Lung (tissue), 12 donors: ENCODE measurements around the gene SAMM50. TPM values are rescaled to one million over a fixed set of nuclear protein-coding genes. Genes with fewer than 3 reads are reported as not detected.

Experiments
- ATAC-seq: fragments of 200-7000 bp; cut with Tn5 transposase; one replicate; pipeline ENCODE4 v1.9.1; 2020; ENCODE audit warnings: moderate number of reproducible peaks; ENCODE audit not compliant: insufficient read depth, low FRiP score
- DNase-seq, 3 donors: peaks; one replicate each; pipeline ENCODE4 v3.0.0-alpha.2; 2013 to 2017
- H3K27ac ChIP-seq, 2 donors: one replicate each; pipeline ENCODE4 v1.5.1; 2013; ENCODE audit warnings: mild to moderate bottlenecking in 2 of 2, moderate library complexity in 2 of 2, control low read depth in 1 of 2, inconsistent platforms in 1 of 2, low read depth in 1 of 2, low read length in 1 of 2
- H3K27me3 ChIP-seq, 3 donors: one replicate each; pipeline ENCODE4 v1.5.1; 2013; ENCODE audit warnings: low read length in 2 of 3; ENCODE audit not compliant: control insufficient read depth in 3 of 3, insufficient read depth in 3 of 3
- H3K36me3 ChIP-seq, 4 donors: one replicate each; pipeline ENCODE4 v1.5.1; 2013; ENCODE audit warnings: low read length in 4 of 4, mild to moderate bottlenecking in 1 of 4, moderate library complexity in 1 of 4; ENCODE audit not compliant: control insufficient read depth in 4 of 4, insufficient read depth in 4 of 4
- H3K4me1 ChIP-seq, 5 donors: one replicate each; pipeline ENCODE4 v1.5.1; 2013; ENCODE audit warnings: low read length in 5 of 5, mild to moderate bottlenecking in 2 of 5, moderate library complexity in 1 of 5; ENCODE audit not compliant: control insufficient read depth in 5 of 5, insufficient read depth in 5 of 5
- H3K4me3 ChIP-seq: one replicate; pipeline ENCODE4 v1.5.1; 2013; ENCODE audit warnings: mild to moderate bottlenecking, control low read depth, moderate library complexity
- H3K9ac ChIP-seq, 2 donors: one replicate each; pipeline ENCODE4 v1.5.1; 2013; ENCODE audit warnings: low read length in 2 of 2, control low read depth in 1 of 2; ENCODE audit not compliant: insufficient read depth in 1 of 2
- H3K9me3 ChIP-seq, 4 donors: one replicate each; pipeline ENCODE4 v1.5.1; 2013; ENCODE audit warnings: low read length in 3 of 4, mild to moderate bottlenecking in 1 of 4, moderate library complexity in 1 of 4; ENCODE audit not compliant: control insufficient read depth in 4 of 4, insufficient read depth in 3 of 4
- CTCF ChIP-seq: IDR thresholded peaks from 2 replicates; pipeline ENCODE4 v1.5.1; 2012; ENCODE audit warnings: mild to moderate bottlenecking; ENCODE audit errors: control extremely low read depth, extremely low read depth
- WGBS, 2 donors: extraction: QIAGEN DNeasy Blood & Tissue Kit; methylation state at CpG; one replicate each; pipeline ENCODE4 v1.1.7; 2013; 5-methylcytosine and 5-hydroxymethylcytosine counted together
- polyA plus RNA-seq, 2 donors: library from polyadenylated mRNA; stranded (reverse); fragments of 200-250 nt; gene quantifications; one replicate each; pipeline ENCODE4 v1.2.1, GENCODE V29; 2013
- total RNA-seq, 2 donors: library from RNA; depleted of rRNA in 1 of 2; stranded (reverse); fragments of >200 nt in 1 of 2; gene quantifications; one replicate each; pipeline ENCODE4 v1.2.1, GENCODE V29; 2014 to 2021
- donor health status: control.
- donor health status: control.
- donor health status: Bipolar disorder and iron deficiency.
- donor health status: healthy.
- donor health status: DM: yes; HTN: yes; CAD: no.

The SAMM50 gene
- total and polyA plus RNA-seq, 4 donors, result 11.2 to 35.9 (median 30.5) TPM

GRCh38 chr22:43948836-43949406 lies 6.3 kb upstream of the SAMM50 start:
- no peak overlapping the region for H3K9ac ChIP-seq
- H3K36me3 ChIP-seq, result no peaks in the 10 kb centered on the region
- no peak for ATAC-seq
- no peak for DNase-seq
- no peaks in the 10 kb centered on the region for H3K27me3 ChIP-seq
- no peak for TF ChIP-seq CTCF
- no peak overlapping the region for H3K4me3 ChIP-seq
- peaks cover 0 to 1% (median 0%) of the 10 kb centered on the region in 5 donors for H3K4me1 ChIP-seq
- H3K27ac ChIP-seq, result no peak overlapping the region
- peaks cover 0 to 3% (median 0%) of the 10 kb centered on the region in 4 donors for H3K9me3 ChIP-seq
- 69 to 80% methylated on average over 12 of the region's 12 CpGs for WGBS, 2 donors

- H3K27ac ChIP-seq, result no peak overlapping the region
- H3K27me3 ChIP-seq, result no peaks in the 10 kb centered on the region
- ATAC-seq (no peak), DNase-seq (no peak)
- peaks cover 3 to 10% (median 8%) of the 10 kb centered on the region in 5 donors for H3K4me1 ChIP-seq
- WGBS, 2 donors, result 86 to 89% methylated on average over 5 of the region's 5 CpGs
- H3K4me3 ChIP-seq, result no peak overlapping the region
- no peaks in the 10 kb centered on the region for H3K9me3 ChIP-seq
- H3K9ac ChIP-seq, result no peak overlapping the region
- H3K36me3 ChIP-seq, result no peaks in the 10 kb centered on the region
- TF ChIP-seq CTCF, result no peak
Measured at GRCh38 chr22:43951391-43951790, 3.9 kb upstream of the SAMM50 start.

GRCh38 chr22:43951966-43952365 lies 3.3 kb upstream of the SAMM50 start:
- no peak overlapping the region for H3K27ac ChIP-seq
- 57 to 61% methylated on average over 7 of the region's 7 CpGs for WGBS, 2 donors
- no peaks in the 10 kb centered on the region for H3K9me3 ChIP-seq
- peaks cover 5 to 14% (median 12%) of the 10 kb centered on the region in 5 donors for H3K4me1 ChIP-seq
- TF ChIP-seq CTCF, result no peak
- H3K27me3 ChIP-seq, result no peaks in the 10 kb centered on the region
- H3K4me3 ChIP-seq, result no peak overlapping the region
- no peak overlapping the region for H3K9ac ChIP-seq
- no peak for ATAC-seq
- no peak for DNase-seq
- H3K36me3 ChIP-seq, result no peaks in the 10 kb centered on the region
